ENCODE data around the gene DNTTIP2.
"Not testable (repeated sequence)": the region's sequence is repeated elsewhere in the genome, so short reads cannot be mapped to it uniquely, and the experiment has no call there.

DNTTIP2 gene

DNA sequence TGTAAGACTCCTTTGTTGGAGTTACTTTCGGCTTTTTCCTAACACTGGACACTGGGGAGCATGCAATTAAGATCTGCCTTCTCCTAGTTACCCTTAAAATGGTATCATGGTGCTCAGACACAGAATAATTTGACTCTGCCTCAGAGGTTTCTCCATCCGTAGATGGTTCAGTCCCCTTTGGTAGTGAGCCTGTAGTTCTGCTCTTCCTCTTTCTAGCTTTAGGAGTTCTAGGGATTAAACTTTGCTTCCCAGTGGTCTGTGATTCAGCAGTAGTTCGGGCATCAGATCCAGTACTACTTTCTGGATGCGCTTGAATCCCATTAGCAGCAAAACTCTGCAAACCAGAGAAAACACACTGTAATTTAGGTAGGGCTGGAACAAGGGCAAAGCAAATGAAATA is 1.5 kb downstream of the DNTTIP2 start:
- H2AFZ ChIP-seq, result no peak overlapping the region
- H3K9ac ChIP-seq, result no peak overlapping the region
- no peak overlapping the region for H3K4me2 ChIP-seq (ENCODE audit: low read length)
- H3K4me3 ChIP-seq (ENCODE audit: low read depth, low read length), result no peak overlapping the region
- H3K4me1 ChIP-seq, result no peaks in the 10 kb centered on the region
- no peak overlapping the region for H3K27ac ChIP-seq
- TF ChIP-seq, protein P1, sequence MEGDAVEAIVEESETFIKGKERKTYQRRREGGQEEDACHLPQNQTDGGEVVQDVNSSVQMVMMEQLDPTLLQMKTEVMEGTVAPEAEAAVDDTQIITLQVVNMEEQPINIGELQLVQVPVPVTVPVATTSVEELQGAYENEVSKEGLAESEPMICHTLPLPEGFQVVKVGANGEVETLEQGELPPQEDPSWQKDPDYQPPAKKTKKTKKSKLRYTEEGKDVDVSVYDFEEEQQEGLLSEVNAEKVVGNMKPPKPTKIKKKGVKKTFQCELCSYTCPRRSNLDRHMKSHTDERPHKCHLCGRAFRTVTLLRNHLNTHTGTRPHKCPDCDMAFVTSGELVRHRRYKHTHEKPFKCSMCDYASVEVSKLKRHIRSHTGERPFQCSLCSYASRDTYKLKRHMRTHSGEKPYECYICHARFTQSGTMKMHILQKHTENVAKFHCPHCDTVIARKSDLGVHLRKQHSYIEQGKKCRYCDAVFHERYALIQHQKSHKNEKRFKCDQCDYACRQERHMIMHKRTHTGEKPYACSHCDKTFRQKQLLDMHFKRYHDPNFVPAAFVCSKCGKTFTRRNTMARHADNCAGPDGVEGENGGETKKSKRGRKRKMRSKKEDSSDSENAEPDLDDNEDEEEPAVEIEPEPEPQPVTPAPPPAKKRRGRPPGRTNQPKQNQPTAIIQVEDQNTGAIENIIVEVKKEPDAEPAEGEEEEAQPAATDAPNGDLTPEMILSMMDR (IDR thresholded peaks at IDR 0.05), result no peak
- H3K27me3 ChIP-seq (ENCODE audit: control insufficient read depth, insufficient read depth, low read length), result no peaks in the 10 kb centered on the region
- peaks cover 3% of the 10 kb centered on the region for H3K79me2 ChIP-seq
- no peaks in the 10 kb centered on the region for H3K36me3 ChIP-seq (ENCODE audit: control insufficient read depth, insufficient read depth, low read length)
- no peaks in the 10 kb centered on the region for H3K9me3 ChIP-seq (ENCODE audit: control insufficient read depth, low read length)

DNA sequence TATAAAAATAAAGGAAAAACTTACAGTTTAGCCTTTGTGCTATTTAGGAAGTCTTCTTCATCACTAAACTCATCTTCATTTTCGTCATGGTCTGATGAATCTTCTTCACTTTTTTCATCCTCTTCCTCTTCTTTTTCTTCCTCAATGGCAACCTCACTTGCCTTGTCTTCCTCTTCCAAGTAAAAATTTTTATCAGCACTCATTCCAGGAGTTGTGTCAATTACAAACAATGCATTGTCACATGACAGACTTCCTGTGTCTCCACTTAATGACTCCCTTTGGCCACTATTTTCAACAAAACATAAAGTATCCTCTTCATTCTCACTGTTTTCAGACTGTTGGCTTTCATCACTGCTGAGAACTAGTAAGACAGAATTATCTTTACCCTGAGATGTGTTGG is 2.8 kb downstream of the DNTTIP2 start:
- Histone ChIP-seq H3K27me3 (ENCODE audit: control insufficient read depth, insufficient read depth, low read length) (no peaks in the 10 kb centered on the region), H3K79me2 (peaks cover 3% of the 10 kb centered on the region), H2AFZ (no peak overlapping the region), H3K27ac (no peak overlapping the region), H3K4me3 (ENCODE audit: low read depth, low read length) (no peak overlapping the region), H3K9me3 (ENCODE audit: control insufficient read depth, low read length) (no peaks in the 10 kb centered on the region), H3K4me2 (ENCODE audit: low read length) (no peak overlapping the region), H3K36me3 (ENCODE audit: control insufficient read depth, insufficient read depth, low read length) (no peaks in the 10 kb centered on the region), H3K9ac (no peak overlapping the region), H3K4me1 (no peaks in the 10 kb centered on the region)
- TF ChIP-seq, protein P1 (IDR thresholded peaks at IDR 0.05), result no peak

DNA sequence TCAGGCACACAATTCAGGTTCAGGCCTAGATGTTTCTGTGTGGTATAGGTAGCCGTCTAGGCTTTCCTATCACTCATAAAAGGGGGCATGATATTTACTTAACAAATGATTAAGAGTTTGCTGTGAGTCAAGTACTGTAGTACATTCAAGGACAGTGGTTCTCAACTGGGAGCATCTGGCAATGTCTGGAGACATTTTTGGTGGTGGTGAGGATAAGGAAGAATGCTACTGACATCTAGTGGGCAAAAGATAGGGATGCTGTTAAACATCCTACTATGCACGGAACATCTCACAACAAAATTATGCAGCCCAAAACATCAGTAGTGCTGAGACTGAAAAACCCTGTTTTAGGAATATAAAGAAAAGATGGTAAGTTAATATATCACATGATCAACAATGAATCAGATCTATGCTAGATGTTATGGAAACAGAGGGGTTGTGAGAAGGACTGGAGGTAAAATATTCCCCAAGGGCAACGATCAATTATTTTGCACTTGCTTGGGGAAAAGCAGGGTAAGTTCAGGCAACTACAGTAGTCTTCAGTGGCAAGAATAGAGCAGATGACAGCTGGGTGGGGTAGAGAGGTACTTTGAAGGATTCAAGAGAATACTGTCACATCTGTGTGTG is 4.9 kb downstream of the DNTTIP2 start:
- no peak overlapping the region for H3K4me3 ChIP-seq (ENCODE audit: low read depth, low read length)
- no peaks in the 10 kb centered on the region for H3K36me3 ChIP-seq (ENCODE audit: control insufficient read depth, insufficient read depth, low read length)
- H3K9me3 ChIP-seq (ENCODE audit: control insufficient read depth, low read length), result no peaks in the 10 kb centered on the region
- no peak overlapping the region for H2AFZ ChIP-seq
- no peak overlapping the region for H3K4me2 ChIP-seq (ENCODE audit: low read length)
- H3K27ac ChIP-seq, result no peak overlapping the region
- H3K79me2 ChIP-seq, result peaks cover 3% of the 10 kb centered on the region
- TF ChIP-seq, protein P1 (IDR thresholded peaks at IDR 0.05), result no peak
- H3K27me3 ChIP-seq (ENCODE audit: control insufficient read depth, insufficient read depth, low read length), result no peaks in the 10 kb centered on the region
- H3K9ac ChIP-seq, result no peak overlapping the region
- H3K4me1 ChIP-seq, result no peaks in the 10 kb centered on the region

DNA sequence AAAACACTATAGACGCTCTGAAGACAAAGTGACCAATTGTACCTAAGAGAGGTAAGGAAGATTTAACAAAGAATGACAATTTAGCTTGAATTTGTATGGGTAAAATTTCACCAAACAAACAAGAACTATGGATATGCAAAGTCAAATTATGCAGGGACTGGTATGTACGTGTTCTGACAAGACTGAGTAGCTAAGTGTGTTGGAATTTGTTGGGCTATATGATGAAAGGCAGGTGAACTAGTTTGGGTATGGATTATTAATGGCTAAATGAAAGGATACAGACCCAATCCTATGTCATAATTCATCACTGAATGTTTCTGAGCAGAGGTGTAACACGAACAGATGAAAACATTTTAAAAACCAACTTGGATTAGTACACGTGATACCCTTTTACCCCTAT is 7.6 kb downstream of the DNTTIP2 start:
- no peaks in the 10 kb centered on the region for H3K36me3 ChIP-seq (ENCODE audit: control insufficient read depth, insufficient read depth, low read length)
- H3K27me3 ChIP-seq (ENCODE audit: control insufficient read depth, insufficient read depth, low read length), result no peaks in the 10 kb centered on the region
- no peak overlapping the region for H3K4me2 ChIP-seq (ENCODE audit: low read length)
- H3K9ac ChIP-seq, result no peak overlapping the region
- H3K27ac ChIP-seq, result no peak overlapping the region
- H3K4me1 ChIP-seq, result no peaks in the 10 kb centered on the region
- TF ChIP-seq, protein P1 (IDR thresholded peaks at IDR 0.05), result no peak
- H3K79me2 ChIP-seq, result no peaks in the 10 kb centered on the region
- no peak overlapping the region for H3K4me3 ChIP-seq (ENCODE audit: low read depth, low read length)
- no peak overlapping the region for H2AFZ ChIP-seq
- no peaks in the 10 kb centered on the region for H3K9me3 ChIP-seq (ENCODE audit: control insufficient read depth, low read length)

DNA sequence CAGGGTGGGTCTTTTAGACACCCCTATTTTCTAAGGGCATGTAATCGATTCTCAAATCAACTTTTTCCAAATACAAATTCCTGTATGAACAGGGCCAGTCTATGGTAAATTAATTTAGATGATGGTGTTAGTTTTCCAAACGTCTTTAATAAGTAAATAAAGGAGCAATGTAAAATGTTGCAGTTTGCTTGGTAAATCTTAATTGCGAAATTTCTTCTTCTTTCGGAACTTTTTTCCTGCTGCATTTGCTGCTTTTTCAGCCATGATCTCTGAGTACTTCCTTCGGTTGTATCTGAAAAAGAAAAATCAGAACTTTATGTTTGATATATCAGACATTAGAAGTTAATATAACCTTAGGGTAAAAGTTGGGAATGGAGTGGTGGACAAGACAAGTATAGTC is 9.4 kb downstream of the DNTTIP2 start:
- no peaks in the 10 kb centered on the region for H3K9me3 ChIP-seq (ENCODE audit: control insufficient read depth, low read length)
- H3K4me1 ChIP-seq, result no peaks in the 10 kb centered on the region
- no peak overlapping the region for H3K9ac ChIP-seq
- TF ChIP-seq, protein P1 (IDR thresholded peaks at IDR 0.05), result no peak
- H3K36me3 ChIP-seq (ENCODE audit: control insufficient read depth, insufficient read depth, low read length), result no peaks in the 10 kb centered on the region
- H3K27me3 ChIP-seq (ENCODE audit: control insufficient read depth, insufficient read depth, low read length), result no peaks in the 10 kb centered on the region
- no peak overlapping the region for H3K4me3 ChIP-seq (ENCODE audit: low read depth, low read length)
- no peaks in the 10 kb centered on the region for H3K79me2 ChIP-seq
- no peak overlapping the region for H3K4me2 ChIP-seq (ENCODE audit: low read length)
- H3K27ac ChIP-seq, result no peak overlapping the region
- H2AFZ ChIP-seq, result no peak overlapping the region

DNA sequence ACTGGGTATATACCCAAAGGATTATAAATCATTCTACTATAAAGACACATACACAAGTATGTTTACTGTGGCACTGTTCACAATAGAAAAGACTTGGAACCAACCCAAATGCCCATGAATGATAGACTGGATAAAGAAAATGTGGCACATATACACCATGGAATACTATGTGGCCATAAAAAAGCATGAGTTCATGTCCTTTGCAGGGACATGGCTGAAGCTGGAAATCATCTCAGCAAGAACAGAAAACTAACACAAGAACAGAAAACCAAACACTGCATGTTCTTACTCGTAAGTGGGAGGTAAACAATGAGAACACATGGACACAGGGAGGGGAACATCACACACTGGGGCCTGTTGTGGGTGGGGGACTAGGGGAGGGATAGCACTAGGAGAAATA is 10.5 kb downstream of the DNTTIP2 start:
- not testable (repeated sequence) for H3K9me3 ChIP-seq (ENCODE audit: control insufficient read depth, low read length); H3K4me3 ChIP-seq (ENCODE audit: low read depth, low read length); H2AFZ ChIP-seq; H3K9ac ChIP-seq; H3K36me3 ChIP-seq (ENCODE audit: control insufficient read depth, insufficient read depth, low read length); H3K27me3 ChIP-seq (ENCODE audit: control insufficient read depth, insufficient read depth, low read length); H3K4me2 ChIP-seq (ENCODE audit: low read length); H3K27ac ChIP-seq; H3K79me2 ChIP-seq; H3K4me1 ChIP-seq
